GM21423 (cell line): ENCODE data around the gene RSAD2.
"Not testable (repeated sequence)": the region's sequence is repeated elsewhere in the genome, so short reads cannot be mapped to it uniquely, and the experiment has no call there.

ENCODE experiments used
- ATAC-seq: cut with Tn5 transposase; IDR thresholded peaks from one replicate; pipeline ENCODE4 v1.9.1; 2021; ENCODE audit warnings: mild to moderate bottlenecking, moderate library complexity; ENCODE audit not compliant: unreplicated experiment

The RSAD2 gene

GRCh38 chr2:6896930-6897759 is 19.6 kb downstream of the RSAD2 start:
- no peak for ATAC-seq

- ATAC-seq: not testable (repeated sequence)
These were observed 25.0 kb downstream of the RSAD2 start for GRCh38 chr2:6902581-6902980.

- no peak for ATAC-seq
These were observed 28.1 kb downstream of the RSAD2 start for GRCh38 chr2:6905668-6906067.

GRCh38 chr2:6906165-6906741 is 28.7 kb downstream of the RSAD2 start:
- ATAC-seq: no peak

- ATAC-seq: no peak
These were observed 30.7 kb downstream of the RSAD2 start for GRCh38 chr2:6908291-6908690.

GRCh38 chr2:6909431-6910385 is 32.1 kb downstream of the RSAD2 start:
- peak; percentile 97 for ATAC-seq

- no peak for ATAC-seq
These were observed 34.1 kb downstream of the RSAD2 start for GRCh38 chr2:6911721-6912120.

GRCh38 chr2:6913415-6914157 is 36.0 kb downstream of the RSAD2 start:
- no peak for ATAC-seq

GRCh38 chr2:6914828-6915227 is 37.3 kb downstream of the RSAD2 start:
- ATAC-seq: no peak

- ATAC-seq: no peak
These were observed 37.8 kb downstream of the RSAD2 start for GRCh38 chr2:6915399-6915798.

GRCh38 chr2:6916224-6916623 is 38.6 kb downstream of the RSAD2 start:
- no peak for ATAC-seq

GRCh38 chr2:6916736-6917070 is 39.1 kb downstream of the RSAD2 start:
- ATAC-seq: no peak

- ATAC-seq: peak; percentile 77
These were observed 39.6 kb downstream of the RSAD2 start, which contains the start of gene RNF144A for GRCh38 chr2:6917071-6917760. Gene RNF144A (plus strand): TSS chr2:6917412. CDS start chr2:6996927, 79,515 bp downstream.

- ATAC-seq: peak; percentile 31
These were observed 40.3 kb downstream of the RSAD2 start for GRCh38 chr2:6917761-6918421.

GRCh38 chr2:6919901-6920742 is 42.5 kb downstream of the RSAD2 start:
- ATAC-seq: no peak

- no peak for ATAC-seq
These were observed 43.1 kb downstream of the RSAD2 start for GRCh38 chr2:6920743-6921064.

GRCh38 chr2:6921321-6921922 is 43.8 kb downstream of the RSAD2 start:
- ATAC-seq: no peak

GRCh38 chr2:6922201-6922656 is 44.7 kb downstream of the RSAD2 start:
- no peak for ATAC-seq
